Thyroid gland (tissue), 4 donors: ENCODE results near the gene COL9A3.

Experiments
- POLR2A ChIP-seq, 2 donors: fragments of 450-650 bp; IDR thresholded peaks; one replicate each; pipeline ENCODE4 v1.6.1; 2017; ENCODE audit warnings: antibody characterized with exemption in 2 of 2, mild to moderate bottlenecking in 2 of 2, moderate library complexity in 1 of 2
- TF ChIP-seq, protein P1 (sequence below), 6 experiments: fragments of 200-600 bp in 3 of 6; fragments of 450-650 bp in 3 of 6; sonication (generic) in 3 of 6; IDR thresholded peaks; one replicate each; pipeline ENCODE4 v1.5.1; 2016 to 2019; ENCODE audit warnings: antibody characterized with exemption in 6 of 6, mild to moderate bottlenecking in 2 of 6, inconsistent platforms in 1 of 6, moderate library complexity in 1 of 6

DNA sequence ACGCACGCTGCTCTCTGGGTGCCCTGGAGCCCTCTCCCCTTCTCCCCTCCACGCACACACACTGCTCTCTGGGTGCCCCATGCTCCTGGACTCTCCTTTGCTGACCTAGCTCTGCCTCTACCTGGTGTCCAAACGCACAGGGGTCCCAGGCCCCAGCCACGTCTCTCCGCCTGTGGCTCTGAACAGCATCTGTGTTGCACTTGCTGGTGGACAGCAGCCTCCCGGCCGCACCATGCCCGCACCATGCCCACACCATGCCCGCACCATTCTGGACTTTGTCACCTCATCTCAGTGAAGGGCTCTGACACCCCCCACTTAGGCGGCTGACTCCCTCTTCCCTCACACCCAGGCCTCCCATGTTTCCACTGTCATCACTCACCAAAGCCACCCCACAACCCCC is 23.0 kb downstream of the COL9A3 start:
- TF ChIP-seq, protein P1, sequence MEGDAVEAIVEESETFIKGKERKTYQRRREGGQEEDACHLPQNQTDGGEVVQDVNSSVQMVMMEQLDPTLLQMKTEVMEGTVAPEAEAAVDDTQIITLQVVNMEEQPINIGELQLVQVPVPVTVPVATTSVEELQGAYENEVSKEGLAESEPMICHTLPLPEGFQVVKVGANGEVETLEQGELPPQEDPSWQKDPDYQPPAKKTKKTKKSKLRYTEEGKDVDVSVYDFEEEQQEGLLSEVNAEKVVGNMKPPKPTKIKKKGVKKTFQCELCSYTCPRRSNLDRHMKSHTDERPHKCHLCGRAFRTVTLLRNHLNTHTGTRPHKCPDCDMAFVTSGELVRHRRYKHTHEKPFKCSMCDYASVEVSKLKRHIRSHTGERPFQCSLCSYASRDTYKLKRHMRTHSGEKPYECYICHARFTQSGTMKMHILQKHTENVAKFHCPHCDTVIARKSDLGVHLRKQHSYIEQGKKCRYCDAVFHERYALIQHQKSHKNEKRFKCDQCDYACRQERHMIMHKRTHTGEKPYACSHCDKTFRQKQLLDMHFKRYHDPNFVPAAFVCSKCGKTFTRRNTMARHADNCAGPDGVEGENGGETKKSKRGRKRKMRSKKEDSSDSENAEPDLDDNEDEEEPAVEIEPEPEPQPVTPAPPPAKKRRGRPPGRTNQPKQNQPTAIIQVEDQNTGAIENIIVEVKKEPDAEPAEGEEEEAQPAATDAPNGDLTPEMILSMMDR (IDR thresholded peaks at IDR 0.05), result no peak
- no peak for TF ChIP-seq POLR2A (IDR thresholded peaks at IDR 0.05)
